H1 (cell line): ENCODE data around the gene CELF6.

Experiments
- CREB1 ChIP-seq: IDR thresholded peaks from 2 replicates; pipeline ENCODE4 v1.6.1; 2012; ENCODE audit warnings: inconsistent platforms
- EZH2 ChIP-seq: fragments of 200-600 bp; sonication (generic); IDR thresholded peaks from 2 replicates; pipeline ENCODE4 v1.7.1; 2012; ENCODE audit warnings: low read depth, mild to moderate bottlenecking, moderate library complexity, low read length, inconsistent platforms; ENCODE audit not compliant: severe bottlenecking
- HDAC6 ChIP-seq: IDR thresholded peaks from one replicate; pipeline ENCODE4 v1.7.1; 2012; ENCODE audit warnings: low read depth, mild to moderate bottlenecking, inconsistent platforms, low read length, moderate library complexity
- JUN ChIP-seq: IDR thresholded peaks from 2 replicates; pipeline ENCODE4 v1.6.1; 2011; ENCODE audit warnings: low read depth, mild to moderate bottlenecking, improper control_type of control experiment, low read length
- KDM1A ChIP-seq: fragments of 200-600, 300-600 bp; sonication (generic); IDR thresholded peaks from 2 replicates; pipeline ENCODE4 v1.7.1; 2016; ENCODE audit warnings: mild to moderate bottlenecking, low read length, borderline replicate concordance
- KDM5A ChIP-seq: fragments of 200-600 bp; IDR thresholded peaks from 2 replicates; pipeline ENCODE4 v1.7.1; 2012; ENCODE audit warnings: mild to moderate bottlenecking, low read length, inconsistent platforms, mixed read lengths
- MAX ChIP-seq: IDR thresholded peaks from 2 replicates; pipeline ENCODE4 v1.6.1; 2012; ENCODE audit warnings: inconsistent platforms
- POLR2A ChIP-seq, 2 experiments: IDR thresholded peaks; 1 replicate in 1 of 2; 2 replicates in 1 of 2; pipeline ENCODE4 v1.6.1; 2011; ENCODE audit warnings: low read depth in 2 of 2, low read length in 2 of 2, mild to moderate bottlenecking in 2 of 2; ENCODE audit errors: control extremely low read depth in 1 of 2
- POLR2AphosphoS5 ChIP-seq: IDR thresholded peaks from 2 replicates; pipeline ENCODE4 v1.6.1; 2011; ENCODE audit warnings: low read depth, low read length
- RAD21 ChIP-seq, 2 experiments: IDR thresholded peaks in 1 of 2; conservative IDR thresholded peaks in 1 of 2; 2 replicates each; pipeline ENCODE4 v1.6.1; 2011; ENCODE audit warnings: low read depth in 2 of 2, low read length in 2 of 2, improper control_type of control experiment in 1 of 2, inconsistent platforms in 1 of 2, mild to moderate bottlenecking in 1 of 2, moderate library complexity in 1 of 2
- TBP ChIP-seq: IDR thresholded peaks from 2 replicates; pipeline ENCODE4 v1.6.1; 2011; ENCODE audit warnings: low read depth, low read length, improper control_type of control experiment
- TF ChIP-seq, protein P1 (sequence below), 3 experiments: IDR thresholded peaks; 1 replicate in 2 of 3; 2 replicates in 1 of 3; pipeline versions ENCODE4 v1.5.1 to v1.6.1; 2011; ENCODE audit warnings: low read length in 3 of 3, mild to moderate bottlenecking in 3 of 3, inconsistent platforms in 2 of 3, low read depth in 1 of 3, moderate library complexity in 1 of 3; ENCODE audit not compliant: insufficient read depth in 1 of 3; ENCODE audit errors: control extremely low read depth in 1 of 3

DNA sequence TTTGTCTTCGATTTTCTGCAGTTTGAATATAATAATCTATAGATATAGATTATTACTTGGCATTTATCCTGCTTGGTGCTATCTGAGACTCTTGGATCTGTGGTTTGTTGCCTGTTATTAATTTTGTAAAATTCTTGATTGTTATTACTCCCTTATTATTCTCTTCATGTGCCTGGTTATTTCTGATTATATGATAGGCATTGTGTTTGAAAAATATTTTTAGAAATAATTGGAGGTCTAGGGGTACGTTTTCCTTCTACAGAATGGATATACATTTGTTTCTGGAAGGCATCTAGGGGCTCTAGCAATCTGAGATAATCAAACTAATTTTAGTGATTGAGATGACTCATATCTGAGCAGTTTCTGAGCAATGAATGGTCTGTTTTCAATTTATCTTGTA lies 14.9 kb upstream of the CELF6 start:
- TF ChIP-seq, protein P1, sequence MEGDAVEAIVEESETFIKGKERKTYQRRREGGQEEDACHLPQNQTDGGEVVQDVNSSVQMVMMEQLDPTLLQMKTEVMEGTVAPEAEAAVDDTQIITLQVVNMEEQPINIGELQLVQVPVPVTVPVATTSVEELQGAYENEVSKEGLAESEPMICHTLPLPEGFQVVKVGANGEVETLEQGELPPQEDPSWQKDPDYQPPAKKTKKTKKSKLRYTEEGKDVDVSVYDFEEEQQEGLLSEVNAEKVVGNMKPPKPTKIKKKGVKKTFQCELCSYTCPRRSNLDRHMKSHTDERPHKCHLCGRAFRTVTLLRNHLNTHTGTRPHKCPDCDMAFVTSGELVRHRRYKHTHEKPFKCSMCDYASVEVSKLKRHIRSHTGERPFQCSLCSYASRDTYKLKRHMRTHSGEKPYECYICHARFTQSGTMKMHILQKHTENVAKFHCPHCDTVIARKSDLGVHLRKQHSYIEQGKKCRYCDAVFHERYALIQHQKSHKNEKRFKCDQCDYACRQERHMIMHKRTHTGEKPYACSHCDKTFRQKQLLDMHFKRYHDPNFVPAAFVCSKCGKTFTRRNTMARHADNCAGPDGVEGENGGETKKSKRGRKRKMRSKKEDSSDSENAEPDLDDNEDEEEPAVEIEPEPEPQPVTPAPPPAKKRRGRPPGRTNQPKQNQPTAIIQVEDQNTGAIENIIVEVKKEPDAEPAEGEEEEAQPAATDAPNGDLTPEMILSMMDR (IDR thresholded peaks at IDR 0.05; ENCODE audit: control extremely low read depth in 1 of 3, insufficient read depth in 1 of 3, low read depth in 1 of 3, low read length in 3 of 3), result no peak
- TF ChIP-seq RAD21 (IDR thresholded peaks at IDR 0.05 in 1 of 2, conservative IDR thresholded peaks at IDR 0.05 in 1 of 2; ENCODE audit: low read depth in 2 of 2, low read length in 2 of 2) (no peak), EZH2 (no peak), HDAC6 (no peak), TBP (no peak), POLR2A (IDR thresholded peaks at IDR 0.05; ENCODE audit: control extremely low read depth in 1 of 2, low read depth in 2 of 2, low read length in 2 of 2) (no peak), JUN (no peak), KDM1A (no peak), POLR2AphosphoS5 (no peak), MAX (no peak), KDM5A (no peak), CREB1 (no peak)
